ENCODE measurements around the gene ENO4.

- TF ChIP-seq CTCF (IDR thresholded peaks at IDR 0.05; ENCODE audit: low read depth, low read length) (no peak), EZH2phosphoT487 (IDR thresholded peaks at IDR 0.05; ENCODE audit: low read depth) (no peak)
Observed at GRCh38 chr10:116826803-116827202, 22.5 kb upstream of the ENO4 start.

All from OCI-LY3 (cell line).